ENCODE results near the gene CACNA1G.

- TF ChIP-seq NFIC (IDR thresholded peaks at IDR 0.05) (no peak), POLR2A (conservative IDR thresholded peaks at IDR 0.05) (no peak), CTCF (IDR thresholded peaks at IDR 0.05 in 2 of 3, conservative IDR thresholded peaks at IDR 0.05 in 1 of 3; ENCODE audit: insufficient read depth in 2 of 3, low read depth in 1 of 3, low read length in 3 of 3) (no peak), CBX2 (IDR thresholded peaks at IDR 0.05; ENCODE audit: insufficient read depth, low read length, poor library complexity, severe bottlenecking) (no peak)
Measured at GRCh38 chr17:50535407-50535806, 25.1 kb upstream of the CACNA1G start.
